ENCODE data around the gene CIB4.

The CIB4 gene

DNA sequence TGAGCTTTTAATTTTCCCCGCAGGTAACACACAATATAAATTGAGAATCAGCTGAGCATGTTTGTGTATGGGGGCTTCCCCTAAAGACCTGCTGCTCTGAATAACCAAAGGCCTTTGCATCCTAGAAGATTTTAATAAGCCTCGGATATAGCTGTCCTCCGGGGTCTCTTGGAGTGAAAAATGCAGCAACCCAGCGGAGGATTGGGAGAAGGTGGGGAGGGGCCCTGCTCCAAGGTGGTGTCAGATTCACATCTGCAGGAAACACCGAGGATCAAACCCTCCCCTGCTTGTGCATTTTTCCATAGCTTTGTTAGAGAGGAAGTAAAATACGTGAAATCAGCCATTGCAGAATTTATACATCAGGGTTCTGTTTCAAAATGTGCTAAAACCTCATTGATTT lies 100.2 kb downstream of the CIB4 start:
- Histone ChIP-seq H3K4me1 (ENCODE audit: control insufficient read depth in 5 of 5, insufficient read depth in 5 of 5, low read length in 5 of 5) (no peaks in the 10 kb centered on the region), H3K36me3 (ENCODE audit: control insufficient read depth in 5 of 5, insufficient read depth in 5 of 5, low read length in 5 of 5) (no peaks in the 10 kb centered on the region), H3K9ac (ENCODE audit: low read length in 5 of 5) (no peak overlapping the region), H3K9me3 (ENCODE audit: control insufficient read depth in 5 of 5, low read length in 5 of 5) (no peaks in the 10 kb centered on the region), H3K27me3 (ENCODE audit: control insufficient read depth in 5 of 5, insufficient read depth in 4 of 5, low read length in 5 of 5) (peaks cover 0 to 13% (median 9%) of the 10 kb centered on the region in 5 donors), H3K4me3 (ENCODE audit: low read depth in 1 of 5, low read length in 5 of 5) (no peak overlapping the region), H3K27ac (ENCODE audit: low read depth, low read length) (no peak overlapping the region)

DNA sequence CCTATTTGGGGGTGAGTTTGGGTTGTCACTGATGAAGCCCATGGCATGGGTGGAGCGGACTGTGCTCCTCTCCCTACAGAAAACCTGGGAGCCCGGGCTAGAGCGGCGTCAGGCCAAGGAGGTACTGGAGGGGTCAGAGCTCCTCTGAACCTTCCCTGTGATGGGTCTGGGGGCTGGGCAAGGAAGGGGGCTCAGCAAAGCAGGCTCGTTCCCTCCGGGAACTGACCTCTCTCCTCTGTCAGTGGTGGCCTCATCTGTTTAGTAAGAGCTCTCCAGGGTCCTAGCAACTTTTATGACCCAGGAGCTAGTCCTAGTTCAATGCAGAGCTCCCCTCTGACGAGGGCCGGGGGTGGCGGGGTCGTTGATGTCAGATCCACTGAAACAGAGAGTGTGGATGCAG lies 100.9 kb downstream of the CIB4 start:
- Histone ChIP-seq H3K36me3 (ENCODE audit: control insufficient read depth in 5 of 5, insufficient read depth in 5 of 5, low read length in 5 of 5) (no peaks in the 10 kb centered on the region), H3K27me3 (ENCODE audit: control insufficient read depth in 5 of 5, insufficient read depth in 4 of 5, low read length in 5 of 5) (peaks cover 0 to 14% (median 12%) of the 10 kb centered on the region in 5 donors), H3K4me1 (ENCODE audit: control insufficient read depth in 5 of 5, insufficient read depth in 5 of 5, low read length in 5 of 5) (no peaks in the 10 kb centered on the region), H3K9me3 (ENCODE audit: control insufficient read depth in 5 of 5, low read length in 5 of 5) (no peaks in the 10 kb centered on the region), H3K27ac (ENCODE audit: low read depth, low read length) (no peak overlapping the region), H3K4me3 (ENCODE audit: low read depth in 1 of 5, low read length in 5 of 5) (no peak overlapping the region), H3K9ac (ENCODE audit: low read length in 5 of 5) (no peak overlapping the region)

DNA sequence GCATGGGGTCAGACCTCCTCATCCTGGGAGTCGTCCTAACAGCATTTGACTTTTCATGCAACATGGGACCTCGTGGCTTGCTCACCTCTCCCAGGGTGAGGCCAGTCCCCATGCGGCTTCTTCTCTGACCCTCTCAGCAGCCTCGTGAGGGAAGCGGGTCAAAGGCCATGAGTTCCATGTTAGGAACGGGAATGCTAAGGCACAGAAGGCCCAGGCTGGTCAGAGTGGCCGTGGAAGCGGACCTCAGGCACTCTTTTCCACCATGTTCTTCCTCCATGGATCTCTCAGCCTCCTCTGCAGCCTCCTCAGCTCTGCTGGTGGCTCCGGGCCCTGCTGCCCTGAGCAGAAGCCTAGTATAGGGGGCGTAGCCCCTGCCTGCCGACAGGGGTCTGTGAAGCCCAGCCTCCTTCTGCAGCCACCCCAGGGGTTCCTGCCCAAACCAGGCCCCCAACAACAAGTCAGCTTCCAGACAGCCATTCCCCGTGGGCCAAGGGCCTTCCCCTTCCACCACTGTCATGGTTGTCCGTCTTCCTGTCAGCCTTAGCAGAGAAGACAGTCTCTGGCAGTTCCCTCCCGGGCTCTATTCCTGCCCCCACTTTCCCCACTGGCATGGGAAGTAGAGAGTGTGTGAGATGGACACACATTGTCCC lies 103.2 kb downstream of the CIB4 start:
- Histone ChIP-seq H3K9ac (ENCODE audit: low read length in 5 of 5) (no peak overlapping the region), H3K36me3 (ENCODE audit: control insufficient read depth in 5 of 5, insufficient read depth in 5 of 5, low read length in 5 of 5) (no peaks in the 10 kb centered on the region), H3K4me1 (ENCODE audit: control insufficient read depth in 5 of 5, insufficient read depth in 5 of 5, low read length in 5 of 5) (peaks cover 0 to 16% (median 0%) of the 10 kb centered on the region in 5 donors), H3K27ac (ENCODE audit: low read depth, low read length) (no peak overlapping the region), H3K27me3 (ENCODE audit: control insufficient read depth in 5 of 5, insufficient read depth in 4 of 5, low read length in 5 of 5) (peaks cover 0 to 12% (median 12%) of the 10 kb centered on the region in 5 donors), H3K4me3 (ENCODE audit: low read depth in 1 of 5, low read length in 5 of 5) (no peak overlapping the region), H3K9me3 (ENCODE audit: control insufficient read depth in 5 of 5, low read length in 5 of 5) (no peaks in the 10 kb centered on the region)

DNA sequence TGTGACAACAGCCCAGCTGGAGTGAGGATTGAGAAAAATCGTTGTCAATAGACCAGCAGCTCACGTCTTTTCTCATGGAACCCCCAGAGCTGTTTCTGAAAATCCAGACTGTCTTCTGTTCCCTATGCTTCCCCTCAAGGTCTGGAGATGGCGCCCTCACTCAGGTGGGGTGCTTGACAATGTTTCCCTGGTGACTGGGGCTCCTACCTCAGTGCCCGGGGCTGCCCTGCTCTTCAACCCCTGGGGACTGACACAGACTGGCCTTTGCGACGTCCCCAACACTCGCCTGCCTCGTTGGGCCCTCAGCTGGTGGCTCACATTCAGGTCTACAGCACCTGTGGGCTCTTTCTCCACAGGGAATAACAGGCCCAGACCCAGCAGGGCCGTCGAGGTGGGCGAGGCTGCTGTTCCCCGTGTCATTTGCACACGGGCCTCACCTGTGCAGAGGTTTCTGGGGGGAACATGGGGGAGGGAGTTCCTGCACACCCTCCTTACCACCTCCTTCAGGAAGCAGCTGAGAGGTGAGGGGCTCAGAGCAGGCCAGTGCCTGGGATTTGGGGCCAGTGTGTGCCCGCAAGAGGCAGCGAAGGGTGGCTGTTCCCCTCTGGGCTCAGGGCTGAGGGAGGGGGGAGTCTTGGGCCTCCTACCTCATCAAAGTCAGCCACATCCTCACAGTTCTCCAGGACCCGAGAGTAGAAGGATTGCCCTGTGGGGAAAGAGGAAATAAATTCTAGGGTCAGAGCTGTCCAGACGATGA lies 103.9 kb downstream of the CIB4 start:
- Histone ChIP-seq H3K9ac (ENCODE audit: low read length in 5 of 5) (no peak overlapping the region), H3K4me1 (ENCODE audit: control insufficient read depth in 5 of 5, insufficient read depth in 5 of 5, low read length in 5 of 5) (peaks cover 0 to 16% (median 0%) of the 10 kb centered on the region in 5 donors), H3K27me3 (ENCODE audit: control insufficient read depth in 5 of 5, insufficient read depth in 4 of 5, low read length in 5 of 5) (peaks cover 0 to 12% (median 8%) of the 10 kb centered on the region in 5 donors), H3K27ac (ENCODE audit: low read depth, low read length) (no peak overlapping the region), H3K4me3 (ENCODE audit: low read depth in 1 of 5, low read length in 5 of 5) (no peak overlapping the region), H3K36me3 (ENCODE audit: control insufficient read depth in 5 of 5, insufficient read depth in 5 of 5, low read length in 5 of 5) (no peaks in the 10 kb centered on the region), H3K9me3 (ENCODE audit: control insufficient read depth in 5 of 5, low read length in 5 of 5) (no peaks in the 10 kb centered on the region)

DNA sequence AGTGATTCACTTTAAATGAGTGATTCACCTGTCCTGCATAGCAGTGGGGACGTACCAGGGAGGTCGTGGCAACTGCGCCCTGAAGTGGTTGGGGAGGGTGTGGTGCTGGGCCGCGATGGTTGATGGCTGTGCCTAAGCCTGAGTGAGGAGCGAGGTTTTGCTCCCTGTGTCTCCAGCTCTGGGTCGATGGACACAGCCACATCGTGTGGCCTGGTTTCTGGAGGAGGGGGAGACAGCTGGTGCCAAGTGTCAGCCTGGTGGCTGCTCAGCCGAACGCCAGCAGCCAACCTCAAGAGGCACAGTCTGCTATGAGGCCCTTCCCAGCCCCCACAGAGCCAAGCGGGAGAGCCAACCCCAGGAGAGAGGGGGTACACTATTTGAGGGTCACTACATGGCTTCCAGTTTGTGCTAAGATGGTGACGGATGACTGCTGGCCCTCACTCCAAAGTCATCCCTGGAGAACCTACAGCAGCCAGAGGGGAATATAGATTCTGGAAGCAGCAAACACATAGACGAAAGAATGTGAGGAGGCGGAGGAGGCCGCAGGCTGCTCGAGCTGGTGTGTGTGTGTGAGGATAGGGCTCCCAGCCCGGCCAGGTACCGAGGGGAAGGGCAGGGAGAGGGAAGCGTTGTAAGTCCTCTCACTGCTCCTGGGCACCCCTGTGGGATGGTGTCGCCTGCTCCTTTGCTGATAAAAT lies 104.6 kb downstream of the CIB4 start:
- Histone ChIP-seq H3K27me3 (ENCODE audit: control insufficient read depth in 5 of 5, insufficient read depth in 4 of 5, low read length in 5 of 5) (peaks cover 0 to 13% (median 6%) of the 10 kb centered on the region in 5 donors), H3K36me3 (ENCODE audit: control insufficient read depth in 5 of 5, insufficient read depth in 5 of 5, low read length in 5 of 5) (no peaks in the 10 kb centered on the region), H3K4me3 (ENCODE audit: low read depth in 1 of 5, low read length in 5 of 5) (no peak overlapping the region), H3K4me1 (ENCODE audit: control insufficient read depth in 5 of 5, insufficient read depth in 5 of 5, low read length in 5 of 5) (peaks cover 0 to 16% (median 0%) of the 10 kb centered on the region in 5 donors), H3K9ac (ENCODE audit: low read length in 5 of 5) (no peak overlapping the region), H3K9me3 (ENCODE audit: control insufficient read depth in 5 of 5, low read length in 5 of 5) (no peaks in the 10 kb centered on the region), H3K27ac (ENCODE audit: low read depth, low read length) (no peak overlapping the region)

DNA sequence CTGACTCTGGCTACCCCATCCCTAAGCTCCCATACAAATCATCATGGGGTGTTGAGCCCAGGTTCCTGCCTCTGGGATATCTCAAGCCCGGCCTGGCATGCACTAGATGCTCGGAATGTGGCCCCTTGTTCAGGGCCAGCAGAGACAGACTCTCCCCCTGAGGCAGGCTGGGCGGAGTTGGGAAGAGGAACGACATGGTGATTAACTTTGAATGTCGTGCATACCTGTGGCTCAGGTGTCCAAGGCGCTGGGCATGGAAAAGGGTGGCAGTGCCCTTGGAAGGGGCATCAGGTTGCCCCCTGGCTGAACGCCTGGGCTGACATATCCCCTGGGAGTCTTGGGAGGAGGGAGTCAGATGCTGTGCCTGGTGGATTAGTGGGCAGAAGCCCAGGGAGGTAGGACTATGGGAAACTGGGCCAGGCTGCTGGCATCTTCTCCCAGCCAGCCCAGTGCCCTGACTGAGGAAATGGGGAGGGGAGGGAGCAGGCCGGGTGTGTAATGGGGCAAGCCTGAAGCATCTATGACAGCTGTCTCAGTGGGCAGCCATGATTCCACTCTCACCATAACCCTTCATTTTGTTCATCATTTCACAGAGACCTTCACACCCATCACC lies 105.4 kb downstream of the CIB4 start:
- H3K27ac ChIP-seq (ENCODE audit: low read depth, low read length): no peak overlapping the region
- peaks cover 0 to 16% (median 0%) of the 10 kb centered on the region in 5 donors for H3K4me1 ChIP-seq (ENCODE audit: control insufficient read depth in 5 of 5, insufficient read depth in 5 of 5, low read length in 5 of 5)
- no peak overlapping the region for H3K4me3 ChIP-seq (ENCODE audit: low read depth in 1 of 5, low read length in 5 of 5)
- H3K36me3 ChIP-seq (ENCODE audit: control insufficient read depth in 5 of 5, insufficient read depth in 5 of 5, low read length in 5 of 5): no peaks in the 10 kb centered on the region
- H3K9me3 ChIP-seq (ENCODE audit: control insufficient read depth in 5 of 5, low read length in 5 of 5): no peaks in the 10 kb centered on the region
- peaks cover 0 to 21% (median 10%) of the 10 kb centered on the region in 5 donors for H3K27me3 ChIP-seq (ENCODE audit: control insufficient read depth in 5 of 5, insufficient read depth in 4 of 5, low read length in 5 of 5)
- H3K9ac ChIP-seq (ENCODE audit: low read length in 5 of 5): no peak overlapping the region

DNA sequence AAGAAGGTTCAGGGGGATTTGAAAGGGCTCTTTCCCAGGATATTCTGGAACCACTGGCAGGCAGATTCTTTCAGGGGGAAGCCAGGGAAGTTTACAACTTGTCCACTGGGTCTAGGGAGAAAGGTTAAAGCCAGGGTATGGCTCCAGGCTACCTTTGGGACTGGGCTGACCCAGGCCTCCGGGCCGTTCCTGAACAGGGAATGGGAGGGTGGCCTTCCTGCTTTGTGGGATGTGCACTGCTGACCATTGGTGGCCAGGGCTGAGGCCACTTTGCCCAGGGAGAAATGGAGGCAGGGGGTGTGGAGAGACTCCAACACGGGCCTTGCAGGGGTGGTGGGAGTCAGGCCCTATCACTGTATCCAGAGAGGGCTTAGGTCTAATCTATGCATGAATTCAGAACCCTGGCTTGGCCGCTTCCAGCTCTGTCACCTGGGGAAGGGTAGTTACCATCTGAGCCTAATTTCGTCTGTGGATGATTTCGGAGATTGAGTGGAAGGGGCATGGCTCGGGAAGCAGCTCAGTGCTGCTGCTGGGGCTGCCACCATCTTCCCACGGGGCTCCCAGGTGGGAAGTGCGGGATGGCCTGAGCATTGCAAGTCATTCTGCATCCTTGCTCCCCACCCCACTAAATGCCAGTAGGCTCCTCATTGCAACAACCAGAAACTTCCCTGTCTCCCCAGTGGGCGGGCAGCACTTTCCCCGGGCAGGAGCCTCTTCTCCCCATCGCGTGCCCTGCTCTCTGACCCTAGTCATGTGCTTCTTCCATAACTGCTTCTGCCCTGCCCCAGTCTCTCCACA lies 106.1 kb downstream of the CIB4 start:
- peaks cover 0 to 16% (median 0%) of the 10 kb centered on the region in 5 donors for H3K4me1 ChIP-seq (ENCODE audit: control insufficient read depth in 5 of 5, insufficient read depth in 5 of 5, low read length in 5 of 5)
- H3K27me3 ChIP-seq (ENCODE audit: control insufficient read depth in 5 of 5, insufficient read depth in 4 of 5, low read length in 5 of 5): peaks cover 0 to 24% (median 11%) of the 10 kb centered on the region in 5 donors
- H3K36me3 ChIP-seq (ENCODE audit: control insufficient read depth in 5 of 5, insufficient read depth in 5 of 5, low read length in 5 of 5): no peaks in the 10 kb centered on the region
- H3K4me3 ChIP-seq (ENCODE audit: low read depth in 1 of 5, low read length in 5 of 5): no peak overlapping the region
- no peak overlapping the region for H3K9ac ChIP-seq (ENCODE audit: low read length in 5 of 5)
- no peak overlapping the region for H3K27ac ChIP-seq (ENCODE audit: low read depth, low read length)
- H3K9me3 ChIP-seq (ENCODE audit: control insufficient read depth in 5 of 5, low read length in 5 of 5): no peaks in the 10 kb centered on the region

DNA sequence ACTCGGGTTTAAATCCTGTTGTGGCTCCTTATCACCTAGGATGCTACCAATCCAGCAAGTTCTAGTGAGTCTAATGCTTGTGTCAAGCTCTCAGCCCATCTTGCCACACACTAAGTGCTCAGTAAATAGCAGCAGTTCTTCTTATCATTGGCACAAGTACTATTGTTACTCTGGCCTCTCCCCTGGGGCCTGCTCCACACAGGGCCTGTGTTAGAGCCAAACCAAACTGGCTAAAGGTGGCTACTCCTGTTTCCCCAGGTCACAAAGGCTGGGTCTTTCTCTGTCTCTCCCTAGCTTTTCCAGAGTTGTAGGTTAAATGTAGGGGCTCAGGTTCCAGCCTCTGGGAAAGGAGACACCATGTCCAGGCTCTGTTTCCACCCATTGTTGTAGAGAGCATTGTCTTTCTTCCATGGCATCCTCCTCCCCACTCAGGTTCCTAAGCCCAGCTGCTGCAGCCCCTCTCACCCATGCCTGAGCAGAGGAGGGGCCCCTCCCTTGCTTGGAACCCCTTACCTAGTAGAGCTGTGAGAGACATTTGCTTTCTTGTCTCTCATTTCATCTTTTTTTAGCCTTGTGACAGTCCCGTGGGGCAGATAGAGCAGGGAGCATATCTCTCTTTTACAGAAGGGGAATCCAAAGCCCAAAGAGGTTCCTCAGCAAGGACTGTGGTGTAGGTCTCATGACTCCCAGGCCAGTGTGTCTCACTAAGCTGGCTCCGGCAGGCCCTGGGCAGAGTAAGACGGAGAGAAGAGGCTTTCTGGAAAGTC lies 106.9 kb downstream of the CIB4 start:
- Histone ChIP-seq H3K9me3 (ENCODE audit: control insufficient read depth in 5 of 5, low read length in 5 of 5) (no peaks in the 10 kb centered on the region), H3K4me3 (ENCODE audit: low read depth in 1 of 5, low read length in 5 of 5) (no peak overlapping the region), H3K9ac (ENCODE audit: low read length in 5 of 5) (peak overlapping the region in 1 of 5 donors; percentile 7), H3K27me3 (ENCODE audit: control insufficient read depth in 5 of 5, insufficient read depth in 4 of 5, low read length in 5 of 5) (peaks cover 0 to 25% (median 11%) of the 10 kb centered on the region in 5 donors), H3K27ac (ENCODE audit: low read depth, low read length) (no peak overlapping the region), H3K4me1 (ENCODE audit: control insufficient read depth in 5 of 5, insufficient read depth in 5 of 5, low read length in 5 of 5) (peaks cover 0 to 16% (median 0%) of the 10 kb centered on the region in 5 donors), H3K36me3 (ENCODE audit: control insufficient read depth in 5 of 5, insufficient read depth in 5 of 5, low read length in 5 of 5) (no peaks in the 10 kb centered on the region)

- Histone ChIP-seq H3K36me3 (ENCODE audit: control insufficient read depth in 5 of 5, insufficient read depth in 5 of 5, low read length in 5 of 5) (no peaks in the 10 kb centered on the region), H3K27me3 (ENCODE audit: control insufficient read depth in 5 of 5, insufficient read depth in 4 of 5, low read length in 5 of 5) (peaks cover 1 to 25% (median 11%) of the 10 kb centered on the region in 5 donors), H3K4me3 (ENCODE audit: low read depth in 1 of 5, low read length in 5 of 5) (no peak overlapping the region), H3K27ac (ENCODE audit: low read depth, low read length) (no peak overlapping the region), H3K9me3 (ENCODE audit: control insufficient read depth in 5 of 5, low read length in 5 of 5) (no peaks in the 10 kb centered on the region), H3K4me1 (ENCODE audit: control insufficient read depth in 5 of 5, insufficient read depth in 5 of 5, low read length in 5 of 5) (peaks cover 0 to 16% (median 0%) of the 10 kb centered on the region in 5 donors), H3K9ac (ENCODE audit: low read length in 5 of 5) (no peak overlapping the region)
These were observed 107.5 kb downstream of the CIB4 start for GRCh38 chr2:26533661-26534060.
